GM12892 (cell line): ENCODE results near the gene CCL22.
"Not testable (repeated sequence)": the region's sequence is repeated elsewhere in the genome, so short reads cannot be mapped to it uniquely, and the experiment has no call there.

ENCODE experiments used
- POLR2A ChIP-seq: IDR thresholded peaks from 2 replicates; pipeline ENCODE4 v1.6.1; 2011; ENCODE audit warnings: low read depth, low read length, control low read depth
- POLR2AphosphoS5 ChIP-seq: IDR thresholded peaks from 2 replicates; pipeline ENCODE4 v1.6.1; 2011; ENCODE audit warnings: low read depth, low read length, control low read depth
- TAF1 ChIP-seq: IDR thresholded peaks from 2 replicates; pipeline ENCODE4 v1.6.1; 2011; ENCODE audit warnings: low read depth, mild to moderate bottlenecking, control low read depth, low read length, borderline replicate concordance

- TF ChIP-seq POLR2A, POLR2AphosphoS5, TAF1: not testable (repeated sequence)
These were observed 16.4 kb downstream of the CCL22 start for GRCh38 chr16:57374925-57375465.
